GM12872 (cell line): ENCODE measurements around the gene PCSK4.

Experiments used
- CTCF ChIP-seq: IDR thresholded peaks from 3 replicates; pipeline ENCODE4 v1.5.1; 2011; ENCODE audit warnings: low read depth, mild to moderate bottlenecking, low read length, moderate library complexity; ENCODE audit not compliant: insufficient read depth

PCSK4 gene

GRCh38 chr19:1491114-1491848 lies 1.1 kb upstream of the PCSK4 start, which contains the start of gene REEP6:
TSS of gene REEP6 (plus strand) at chr19:1491181. CDS start at chr19:1491270, 89 bp downstream.
- no peak for TF ChIP-seq CTCF

- no peak for TF ChIP-seq CTCF
Observed at GRCh38 chr19:1489463-1490310, 463 bp downstream of the PCSK4 start.

GRCh38 chr19:1488282-1488601 lies 1.9 kb downstream of the PCSK4 start:
- TF ChIP-seq CTCF: no peak

- TF ChIP-seq CTCF: no peak
Observed at GRCh38 chr19:1487576-1488281, 2.4 kb downstream of the PCSK4 start.

GRCh38 chr19:1486720-1487575 lies 3.2 kb downstream of the PCSK4 start:
- TF ChIP-seq CTCF: no peak

GRCh38 chr19:1483979-1484428 lies 6.1 kb downstream of the PCSK4 start:
- TF ChIP-seq CTCF: no peak
